Measurements from ENCODE around the gene FAM117A. TPM values are rescaled to one million over a fixed set of nuclear protein-coding genes. Genes with fewer than 3 reads are reported as not detected.

Gene FAM117A
- total RNA-seq, 4 donors from 2014 or later, result 21.8 to 39.7 (median 26.4) TPM

- TF ChIP-seq CTCF (IDR thresholded peaks at IDR 0.05) (no peak), POLR2A (IDR thresholded peaks at IDR 0.05) (no peak)
- H3K4me3 ChIP-seq (ENCODE audit: low read depth, poor library complexity, severe bottlenecking), result no peak overlapping the region
- no peak for DNase-seq (ENCODE audit: low spot score in 2 of 2)
- intact Hi-C loops (cut with DNase I; ENCODE audit: low total_unique reads), result no loop called here
- WGBS, 2 donors, result 76 to 77% methylated on average over 4 of the region's 4 CpGs
Observed at GRCh38 chr17:49715216-49715615, 48.7 kb downstream of the FAM117A start.

- WGBS, 2 donors, result 42 to 46% methylated on average over 15 of the region's 15 CpGs
- H3K4me3 ChIP-seq (ENCODE audit: low read depth, poor library complexity, severe bottlenecking), result no peak overlapping the region
- intact Hi-C loops (cut with DNase I; ENCODE audit: low total_unique reads), result loop anchor here (5.0 kb wide), 1 partner anchor 69 kb away; no protein-coding TSS in a partner anchor
- TF ChIP-seq CTCF (IDR thresholded peaks at IDR 0.05) (no peak), POLR2A (IDR thresholded peaks at IDR 0.05) (no peak)
- peak in 1 of 2 donors; percentile 36 for DNase-seq (ENCODE audit: low spot score in 2 of 2)
Observed at GRCh38 chr17:49708515-49709183, 55.3 kb downstream of the FAM117A start.

GRCh38 chr17:49707608-49708514, 56.1 kb downstream of the FAM117A start, which contains the start of gene SLC35B1:
TSS of gene SLC35B1 (minus strand) at chr17:49707964. CDS start at chr17:49707833, 131 bp downstream.
- 1 to 2% methylated on average over 33 to 52 of the region's 53 CpGs for WGBS, 2 donors
- intact Hi-C loops (cut with DNase I; ENCODE audit: low total_unique reads), result loop anchor here (5.0 kb wide), 1 partner anchor 69 kb away; no protein-coding TSS in a partner anchor
- TF ChIP-seq CTCF (IDR thresholded peaks at IDR 0.05) (peak in 1 of 3 donors; percentile 66), POLR2A (IDR thresholded peaks at IDR 0.05) (no peak)
- DNase-seq (ENCODE audit: low spot score in 2 of 2), result peak; percentile 99 to 100
- H3K4me3 ChIP-seq (ENCODE audit: low read depth, poor library complexity, severe bottlenecking), result peak within 1 kb of the TSS; percentile 72

GRCh38 chr17:49707246-49707607, 56.7 kb downstream of the FAM117A start:
- H3K4me3 ChIP-seq (ENCODE audit: low read depth, poor library complexity, severe bottlenecking), result peak overlapping the region; percentile 72
- 1% methylated on average over 12 of the region's 12 CpGs for WGBS, 2 donors
- DNase-seq (ENCODE audit: low spot score in 2 of 2), result no peak
- intact Hi-C loops (cut with DNase I; ENCODE audit: low total_unique reads), result loop anchor here (5.0 kb wide), 1 partner anchor 70 kb away; no protein-coding TSS in a partner anchor
- TF ChIP-seq POLR2A (IDR thresholded peaks at IDR 0.05), result no peak
- TF ChIP-seq CTCF (IDR thresholded peaks at IDR 0.05), result no peak

- no peak for TF ChIP-seq POLR2A (IDR thresholded peaks at IDR 0.05)
- TF ChIP-seq CTCF (IDR thresholded peaks at IDR 0.05), result no peak
- H3K4me3 ChIP-seq (ENCODE audit: low read depth, poor library complexity, severe bottlenecking), result no peak overlapping the region
- intact Hi-C loops (cut with DNase I; ENCODE audit: low total_unique reads), result loop anchor here (5.0 kb wide), 1 partner anchor 72 kb away; no protein-coding TSS in a partner anchor
- DNase-seq (ENCODE audit: low spot score in 2 of 2), result no peak
Observed at GRCh38 chr17:49705254-49705653, 58.7 kb downstream of the FAM117A start.

Measured in lower leg skin (tissue), 4 donors.